MCF 10A (cell line): ENCODE results near the gene ANKRD11. TPM values are rescaled to one million over a fixed set of nuclear protein-coding genes. Genes with fewer than 3 reads are reported as not detected.

Experiments used
- BruUV-seq: library from RNA; stranded (reverse); fragments of 400-500 nt; replicated peaks from 2 replicates; lab custom pipeline; 2021; lab: Mats Ljungman, UMichigan
- CTCF ChIA-PET: fragments of 300-600 bp; sonication (Branson Sonifier 250); formaldehyde crosslinking; extraction: SDS; loops from one replicate; lab custom pipeline; 2021; ENCODE audit warnings: antibody characterized with exemption, inconsistent platforms; lab: Yijun Ruan, JAX
- POLR2A ChIA-PET: fragments of 300-600, 350-650 bp; sonication (Branson Sonifier 250); formaldehyde crosslinking; extraction: SDS; loops from one replicate; lab custom pipeline; 2020; ENCODE audit warnings: antibody characterized with exemption, inconsistent platforms; lab: Yijun Ruan, JAX
- DNase-seq: peaks from one replicate; pipeline ENCODE4 v3.0.0-alpha.2; 2018; ENCODE audit not compliant: unreplicated experiment
- H3K27ac Mint-ChIP-seq: one replicate; pipeline ENCODE4 v1.8.0; 2022; ENCODE audit warnings: mild to moderate bottlenecking, low read depth, mixed read lengths; ENCODE audit not compliant: unreplicated experiment
- H3K27me3 Mint-ChIP-seq: one replicate; pipeline ENCODE4 v1.8.0; 2022; ENCODE audit warnings: mixed read lengths; ENCODE audit not compliant: insufficient read depth, unreplicated experiment
- H3K36me3 Mint-ChIP-seq: one replicate; pipeline ENCODE4 v1.8.0; 2022; ENCODE audit warnings: mild to moderate bottlenecking, moderate library complexity, mixed read lengths; ENCODE audit not compliant: insufficient read depth, unreplicated experiment
- H3K4me1 Mint-ChIP-seq: one replicate; pipeline ENCODE4 v1.8.0; 2022; ENCODE audit warnings: mixed read lengths; ENCODE audit not compliant: insufficient read depth, unreplicated experiment
- H3K4me3 Mint-ChIP-seq: one replicate; pipeline ENCODE4 v1.8.0; 2022; ENCODE audit warnings: mild to moderate bottlenecking, moderate library complexity, mixed read lengths; ENCODE audit not compliant: unreplicated experiment
- H3K9me3 Mint-ChIP-seq: one replicate; pipeline ENCODE4 v1.8.0; 2022; ENCODE audit warnings: mixed read lengths; ENCODE audit not compliant: unreplicated experiment
- intact Hi-C: fragments of 100-400 bp; cut with micrococcal nuclease; formaldehyde crosslinking; loops from 2 replicates; pipeline ENCODE4 v1.14.1; 2022
- total RNA-seq: library from RNA; stranded (reverse); gene quantifications from 2 replicates; pipeline ENCODE4 v1.2.3, GENCODE V29; 2022
- TF ChIP-seq, protein P1 (sequence below): fragments of 200-600 bp; IDR thresholded peaks from one replicate; pipeline ENCODE4 v1.8.0; 2022; ENCODE audit warnings: antibody characterized with exemption, mild to moderate bottlenecking; ENCODE audit not compliant: unreplicated experiment

Gene ANKRD11
- total RNA-seq, 1 experiment from 2014 or later: 237 TPM

DNA sequence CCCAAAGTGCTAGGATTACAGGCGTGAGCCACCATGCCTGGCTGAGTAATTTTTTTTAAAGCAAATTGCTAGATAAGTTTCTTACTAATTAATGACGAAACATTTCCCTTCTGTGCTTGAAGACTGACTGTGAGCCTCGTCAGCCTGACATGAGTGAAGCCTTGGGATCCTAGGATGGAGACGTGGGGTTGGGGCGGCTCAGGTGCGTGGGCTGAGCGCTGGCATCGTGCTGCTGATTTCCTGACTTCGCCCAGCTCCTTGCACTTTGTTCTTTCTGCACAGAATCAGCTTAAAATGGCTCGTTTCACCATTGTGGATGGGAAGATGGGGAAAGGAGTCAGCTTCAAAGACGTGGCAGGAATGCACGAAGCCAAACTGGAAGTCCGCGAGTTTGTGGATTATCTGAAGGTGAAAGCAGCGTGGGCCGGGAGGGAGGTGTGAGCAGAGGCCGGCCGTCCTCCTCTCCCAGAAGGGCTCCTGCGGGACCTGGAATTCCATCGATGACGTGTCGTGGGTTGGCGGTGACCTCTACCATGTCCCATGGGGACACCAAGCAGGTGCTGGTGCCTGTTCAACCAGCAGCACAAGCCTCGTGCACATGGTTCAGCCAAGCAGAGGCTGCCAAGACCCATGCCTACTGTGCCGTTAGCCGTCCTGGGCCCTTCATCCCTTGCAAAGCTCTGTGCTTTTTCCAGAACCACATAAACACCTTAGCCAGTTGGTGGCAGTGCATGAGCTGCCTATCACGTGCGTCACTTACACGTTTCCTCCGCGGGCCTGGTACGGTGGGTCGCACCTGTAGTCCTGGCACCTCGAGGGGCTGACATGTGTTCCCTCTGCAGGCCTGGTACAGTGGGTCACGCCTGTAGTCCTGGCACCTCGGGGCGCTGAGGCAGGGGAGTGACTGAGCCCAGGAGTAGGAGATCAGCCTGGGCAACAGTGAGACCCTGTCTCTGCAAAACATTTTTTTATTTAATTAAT, 40.3 kb upstream of the ANKRD11 start:
- POLR2A ChIA-PET: interaction anchor here (0.7 kb wide), 2 partner anchors 222 to 1749 kb away, joined by 3 read pairs; no protein-coding TSS in a partner anchor
- Mint-ChIP-seq H3K4me3 (no peak overlapping the region), H3K4me1 (no peaks in the 10 kb centered on the region), H3K27me3 (no peaks in the 10 kb centered on the region), H3K27ac (no peak overlapping the region), H3K9me3 (no peaks in the 10 kb centered on the region), H3K36me3 (peaks cover 92% of the 10 kb centered on the region)
- BruUV-seq: no TSS peak
- CTCF ChIA-PET: interaction anchor here (0.6 kb wide), 1 partner anchor 26 kb away, joined by 3 read pairs; no protein-coding TSS in a partner anchor
- TF ChIP-seq, protein P1, sequence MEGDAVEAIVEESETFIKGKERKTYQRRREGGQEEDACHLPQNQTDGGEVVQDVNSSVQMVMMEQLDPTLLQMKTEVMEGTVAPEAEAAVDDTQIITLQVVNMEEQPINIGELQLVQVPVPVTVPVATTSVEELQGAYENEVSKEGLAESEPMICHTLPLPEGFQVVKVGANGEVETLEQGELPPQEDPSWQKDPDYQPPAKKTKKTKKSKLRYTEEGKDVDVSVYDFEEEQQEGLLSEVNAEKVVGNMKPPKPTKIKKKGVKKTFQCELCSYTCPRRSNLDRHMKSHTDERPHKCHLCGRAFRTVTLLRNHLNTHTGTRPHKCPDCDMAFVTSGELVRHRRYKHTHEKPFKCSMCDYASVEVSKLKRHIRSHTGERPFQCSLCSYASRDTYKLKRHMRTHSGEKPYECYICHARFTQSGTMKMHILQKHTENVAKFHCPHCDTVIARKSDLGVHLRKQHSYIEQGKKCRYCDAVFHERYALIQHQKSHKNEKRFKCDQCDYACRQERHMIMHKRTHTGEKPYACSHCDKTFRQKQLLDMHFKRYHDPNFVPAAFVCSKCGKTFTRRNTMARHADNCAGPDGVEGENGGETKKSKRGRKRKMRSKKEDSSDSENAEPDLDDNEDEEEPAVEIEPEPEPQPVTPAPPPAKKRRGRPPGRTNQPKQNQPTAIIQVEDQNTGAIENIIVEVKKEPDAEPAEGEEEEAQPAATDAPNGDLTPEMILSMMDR: no peak
- intact Hi-C loops: no loop called here
- DNase-seq: no peak

DNA sequence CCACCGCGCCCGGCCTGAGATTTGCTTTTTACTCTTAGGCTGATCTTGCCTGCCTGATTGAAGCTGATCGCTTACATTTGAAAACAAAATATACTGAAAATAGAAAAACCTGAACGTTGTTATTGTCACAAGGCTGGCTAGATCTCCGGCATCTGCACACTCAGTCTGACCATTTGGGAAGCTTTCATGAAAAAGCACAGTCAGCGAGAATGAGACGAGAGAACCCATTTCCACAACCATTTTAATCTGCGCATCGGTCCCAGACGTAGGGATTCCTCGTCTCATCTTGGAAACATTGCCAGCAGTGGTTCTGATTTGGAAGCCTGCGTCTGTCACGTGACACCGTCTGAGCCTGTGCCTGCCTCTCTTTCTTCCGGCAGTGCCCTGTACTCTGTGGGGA, 38.7 kb upstream of the ANKRD11 start:
- no peak for DNase-seq
- no peaks in the 10 kb centered on the region for H3K27me3 Mint-ChIP-seq
- H3K27ac Mint-ChIP-seq: no peak overlapping the region
- ChIA-PET POLR2A (interaction anchor here (0.7 kb wide), 1 partner anchor 21 kb away, joined by 4 read pairs; the partner anchor contains the start of gene SPG7), CTCF (no interaction called here)
- intact Hi-C loops: no loop called here
- no peaks in the 10 kb centered on the region for H3K4me1 Mint-ChIP-seq
- no peak overlapping the region for H3K4me3 Mint-ChIP-seq
- BruUV-seq: no TSS peak
- H3K9me3 Mint-ChIP-seq: no peaks in the 10 kb centered on the region
- TF ChIP-seq, protein P1: no peak
- peaks cover 92% of the 10 kb centered on the region for H3K36me3 Mint-ChIP-seq

DNA sequence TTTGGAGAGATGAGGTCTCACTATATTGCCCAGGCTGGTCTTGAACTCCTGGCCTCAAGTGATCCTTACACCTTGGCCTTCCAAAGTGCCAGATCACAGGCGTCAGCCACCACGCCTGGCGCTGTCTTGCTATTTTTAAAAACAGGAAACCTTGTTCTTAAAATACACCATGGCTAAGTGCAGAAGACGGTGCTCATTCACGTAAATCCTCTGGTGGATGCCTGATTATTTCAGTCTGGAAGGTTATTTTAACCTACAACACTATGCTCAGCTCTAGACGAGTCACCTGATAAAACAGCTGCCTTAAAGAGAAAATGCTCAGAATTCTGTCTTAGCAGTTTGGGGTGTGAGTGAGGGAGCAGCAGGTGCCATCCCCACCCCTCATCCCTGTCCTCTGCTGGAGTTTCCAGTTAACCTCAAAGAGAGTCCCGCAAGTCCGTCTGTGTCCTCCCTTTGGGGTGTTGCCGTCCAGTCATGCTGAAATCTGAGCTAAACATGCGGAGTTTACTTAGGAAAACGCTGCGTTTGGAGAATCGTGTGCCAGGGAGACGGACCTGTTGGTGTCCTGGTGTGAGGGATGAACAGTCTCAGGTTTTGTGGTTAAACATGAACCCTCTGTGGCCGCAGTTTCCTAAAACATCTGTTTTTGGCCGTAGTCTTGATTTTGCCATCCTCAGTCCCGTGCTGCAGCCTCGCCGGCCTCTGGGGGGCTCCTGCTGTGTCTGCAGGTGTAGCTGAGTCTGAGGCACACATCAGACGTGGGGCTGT, 35.0 kb upstream of the ANKRD11 start:
- Mint-ChIP-seq H3K27me3 (no peaks in the 10 kb centered on the region), H3K27ac (no peak overlapping the region), H3K4me1 (no peaks in the 10 kb centered on the region), H3K36me3 (peaks cover 87% of the 10 kb centered on the region), H3K9me3 (no peaks in the 10 kb centered on the region), H3K4me3 (no peak overlapping the region)
- CTCF ChIA-PET: interaction anchor here (0.5 to 0.7 kb wide), 2 partner anchors 116 to 193 kb away, joined by 3 read pairs; no protein-coding TSS in a partner anchor
- POLR2A ChIA-PET: interaction anchor here (0.6 to 0.9 kb wide), 3 partner anchors 17 to 450 kb away, joined by 3 read pairs; partner anchors contain the start of gene SPG7
- BruUV-seq: no TSS peak
- TF ChIP-seq, protein P1: no peak
- intact Hi-C loops: no loop called here
- no peak for DNase-seq
